Activated CD4-positive, CD25-positive, alpha-beta regulatory T cell (primary cell): ENCODE results near the gene JMJD8.

ENCODE experiments used
- DNase-seq, 4 experiments: peaks; one replicate each; lab custom pipeline; 2025; lab: John Stamatoyannopoulos, UW

The JMJD8 gene

DNA sequence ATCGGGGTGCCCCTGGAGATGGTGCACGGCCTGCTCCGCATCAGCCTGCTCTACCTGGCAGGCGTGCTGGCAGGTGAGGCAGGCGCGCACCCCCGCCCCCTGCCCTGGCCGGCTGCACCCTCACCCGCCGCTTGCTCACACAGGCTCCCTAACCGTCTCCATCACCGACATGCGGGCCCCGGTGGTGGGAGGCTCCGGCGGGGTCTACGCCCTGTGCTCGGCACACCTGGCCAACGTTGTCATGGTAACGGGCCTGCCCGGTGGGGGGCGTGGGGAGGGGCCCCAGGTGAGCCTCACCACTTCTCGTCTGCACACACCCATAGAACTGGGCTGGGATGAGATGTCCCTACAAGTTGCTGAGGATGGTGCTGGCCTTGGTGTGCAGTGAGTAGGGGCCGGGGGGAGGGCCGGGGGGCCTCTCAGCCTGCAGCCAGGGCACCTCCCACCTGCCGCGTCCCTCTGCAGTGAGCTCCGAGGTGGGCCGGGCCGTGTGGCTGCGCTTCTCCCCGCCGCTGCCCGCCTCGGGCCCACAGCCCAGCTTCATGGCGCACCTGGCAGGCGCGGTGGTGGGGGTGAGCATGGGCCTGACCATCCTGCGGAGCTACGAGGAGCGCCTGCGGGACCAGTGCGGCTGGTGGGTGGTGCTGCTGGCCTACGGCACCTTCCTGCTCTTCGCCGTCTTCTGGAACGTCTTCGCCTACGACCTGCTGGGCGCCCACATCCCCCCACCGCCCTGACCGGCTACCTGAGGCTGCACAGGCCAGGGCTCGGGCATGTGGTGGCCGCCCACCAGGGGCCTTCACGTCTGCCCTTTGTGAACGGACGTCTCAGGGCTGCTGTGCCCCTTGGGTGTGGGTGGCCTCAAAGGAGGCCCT lies 6.6 kb downstream of the JMJD8 start:
- DNase-seq: no peak

GRCh38 chr16:676913-677312 lies 7.2 kb downstream of the JMJD8 start:
- no peak for DNase-seq

GRCh38 chr16:676565-676902 lies 7.6 kb downstream of the JMJD8 start:
- DNase-seq: no peak

GRCh38 chr16:675884-676564 lies 8.1 kb downstream of the JMJD8 start:
- DNase-seq: no peak

- no peak for DNase-seq
These were observed 8.9 kb downstream of the JMJD8 start, which contains the start of gene RHBDL1 for GRCh38 chr16:674968-675883. RHBDL1 (plus strand) TSS chr16:675671; CDS start chr16:675791, 120 bp downstream.

DNA sequence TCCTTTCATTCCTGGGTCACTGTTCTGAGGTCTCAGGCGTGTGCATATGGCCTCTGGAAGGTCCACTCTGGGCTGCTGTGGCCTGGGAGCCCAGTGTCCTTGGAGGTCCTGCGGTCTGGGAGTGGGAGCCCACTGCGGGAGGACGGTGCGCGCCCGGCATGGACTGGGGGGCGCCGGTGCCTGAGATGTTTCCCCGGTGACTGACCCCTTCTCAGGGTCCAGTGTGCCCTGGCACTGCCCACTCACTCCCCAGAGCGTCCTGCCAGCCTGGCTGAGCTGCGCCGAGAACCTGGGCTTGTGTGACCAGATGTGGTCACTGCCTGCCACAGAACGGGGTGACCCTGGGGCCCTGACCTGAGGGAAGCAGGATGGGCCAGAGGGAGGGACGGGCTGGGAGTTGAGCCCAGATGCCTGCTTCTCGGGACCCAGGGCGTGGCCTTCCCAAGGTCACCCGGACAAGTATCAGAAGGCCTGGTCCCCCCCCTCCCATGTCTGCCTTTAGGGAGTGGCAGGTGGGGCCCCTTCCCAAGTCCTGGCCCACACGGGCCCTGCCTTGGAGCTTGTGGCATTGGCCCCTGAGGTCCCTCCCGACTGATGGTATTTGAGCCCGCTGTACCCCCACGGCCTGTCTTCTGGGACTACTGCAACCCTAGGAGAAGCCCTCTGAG lies 9.8 kb downstream of the JMJD8 start:
- no peak for DNase-seq

DNA sequence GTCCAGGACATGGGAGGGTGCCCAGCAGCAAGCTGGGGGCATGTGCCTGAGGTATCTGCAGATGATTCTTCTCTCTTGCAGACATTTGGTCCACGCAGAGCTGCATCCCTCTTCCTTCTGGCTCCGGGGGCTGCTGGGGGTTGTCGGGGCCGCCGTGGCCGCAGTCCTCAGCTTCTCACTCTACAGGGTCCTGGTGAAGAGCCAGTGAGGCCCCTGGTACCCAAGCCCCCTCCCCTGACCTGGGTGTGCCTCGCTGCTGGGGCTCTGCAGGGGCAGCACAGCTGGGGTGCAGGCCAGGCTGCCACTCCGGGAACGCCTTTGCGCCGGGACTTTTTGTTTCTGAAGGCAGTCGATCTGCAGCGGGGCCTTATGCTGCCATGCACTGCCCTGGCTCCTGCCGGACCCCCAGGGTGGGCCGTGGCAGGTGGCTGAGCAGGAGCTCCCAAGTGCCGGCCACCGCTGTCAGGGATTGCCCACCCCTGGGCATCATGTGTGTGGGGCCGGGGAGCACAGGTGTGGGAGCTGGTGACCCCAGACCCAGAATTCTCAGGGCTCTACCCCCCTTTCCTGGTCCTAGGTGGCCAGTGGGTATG lies 10.6 kb downstream of the JMJD8 start:
- DNase-seq: no peak

DNA sequence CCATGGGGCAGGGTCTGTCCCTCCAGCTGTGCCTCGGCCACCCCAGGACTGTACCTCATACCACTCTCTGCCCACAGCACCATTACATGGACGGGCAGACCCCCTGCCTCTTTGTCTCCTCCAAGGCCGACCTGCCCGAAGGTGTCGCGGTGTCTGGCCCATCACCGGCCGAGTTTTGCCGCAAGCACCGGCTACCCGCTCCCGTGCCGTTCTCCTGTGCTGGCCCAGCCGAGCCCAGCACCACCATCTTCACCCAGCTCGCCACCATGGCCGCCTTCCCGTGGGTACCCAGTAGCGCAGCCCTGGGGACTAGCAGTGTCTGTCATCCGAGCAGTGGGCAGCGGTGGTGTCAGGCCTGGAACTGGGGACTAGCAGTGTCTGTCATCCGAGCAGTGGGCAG lies 11.3 kb downstream of the JMJD8 start:
- DNase-seq: no peak

DNA sequence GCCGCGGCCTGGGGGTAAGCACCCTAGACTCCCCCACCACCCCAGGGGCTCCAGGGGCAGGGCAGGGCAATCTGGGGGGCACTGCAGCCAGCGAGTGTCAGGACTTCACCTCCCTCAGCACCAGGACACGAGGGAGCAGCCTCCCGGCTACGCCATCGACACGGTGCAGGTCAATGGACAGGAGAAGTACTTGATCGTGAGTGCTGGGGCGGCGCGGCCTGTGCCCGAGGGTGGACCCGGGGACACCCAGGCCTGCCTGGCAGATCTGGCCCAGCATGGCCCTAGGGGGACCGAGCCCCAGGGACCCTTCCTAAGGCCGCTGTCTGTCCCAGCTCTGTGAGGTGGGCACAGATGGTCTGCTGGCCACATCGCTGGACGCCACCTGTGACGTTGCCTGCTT lies 11.8 kb downstream of the JMJD8 start:
- no peak for DNase-seq

DNA sequence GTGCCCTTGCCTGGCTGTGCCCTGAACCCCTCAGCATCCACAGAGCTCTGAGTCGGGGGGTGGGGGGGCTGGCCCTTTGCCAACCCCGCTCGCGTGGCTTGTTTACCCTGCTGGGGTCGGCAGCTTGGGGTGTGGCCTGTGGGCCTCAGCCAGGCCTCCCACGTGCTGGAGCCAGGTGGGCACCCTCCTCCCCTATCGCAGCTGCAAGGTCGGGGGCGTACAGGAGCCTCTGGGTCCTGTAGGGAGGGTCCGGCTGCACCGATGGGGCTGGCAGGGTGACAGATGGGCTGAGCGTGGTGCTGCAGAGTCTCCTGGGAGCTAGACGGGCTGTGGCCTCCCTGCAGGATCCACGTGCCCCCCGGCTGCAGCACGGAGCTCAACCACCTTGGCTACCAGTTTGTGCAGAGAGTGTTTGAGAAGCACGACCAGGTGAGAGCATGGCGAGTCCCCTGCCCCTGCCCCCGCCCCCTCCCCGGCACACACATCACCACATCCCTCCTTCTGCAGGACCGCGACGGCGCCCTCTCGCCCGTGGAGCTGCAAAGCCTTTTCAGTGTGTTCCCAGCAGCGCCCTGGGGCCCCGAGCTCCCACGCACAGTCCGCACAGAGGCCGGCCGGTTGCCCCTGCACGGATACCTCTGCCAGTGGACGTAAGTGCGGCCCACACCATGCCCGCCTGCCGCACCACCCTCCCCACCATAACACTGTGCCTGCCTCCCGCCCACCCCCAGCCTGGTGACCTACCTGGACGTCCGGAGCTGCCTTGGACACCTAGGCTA lies 12.6 kb downstream of the JMJD8 start:
- no peak for DNase-seq

DNA sequence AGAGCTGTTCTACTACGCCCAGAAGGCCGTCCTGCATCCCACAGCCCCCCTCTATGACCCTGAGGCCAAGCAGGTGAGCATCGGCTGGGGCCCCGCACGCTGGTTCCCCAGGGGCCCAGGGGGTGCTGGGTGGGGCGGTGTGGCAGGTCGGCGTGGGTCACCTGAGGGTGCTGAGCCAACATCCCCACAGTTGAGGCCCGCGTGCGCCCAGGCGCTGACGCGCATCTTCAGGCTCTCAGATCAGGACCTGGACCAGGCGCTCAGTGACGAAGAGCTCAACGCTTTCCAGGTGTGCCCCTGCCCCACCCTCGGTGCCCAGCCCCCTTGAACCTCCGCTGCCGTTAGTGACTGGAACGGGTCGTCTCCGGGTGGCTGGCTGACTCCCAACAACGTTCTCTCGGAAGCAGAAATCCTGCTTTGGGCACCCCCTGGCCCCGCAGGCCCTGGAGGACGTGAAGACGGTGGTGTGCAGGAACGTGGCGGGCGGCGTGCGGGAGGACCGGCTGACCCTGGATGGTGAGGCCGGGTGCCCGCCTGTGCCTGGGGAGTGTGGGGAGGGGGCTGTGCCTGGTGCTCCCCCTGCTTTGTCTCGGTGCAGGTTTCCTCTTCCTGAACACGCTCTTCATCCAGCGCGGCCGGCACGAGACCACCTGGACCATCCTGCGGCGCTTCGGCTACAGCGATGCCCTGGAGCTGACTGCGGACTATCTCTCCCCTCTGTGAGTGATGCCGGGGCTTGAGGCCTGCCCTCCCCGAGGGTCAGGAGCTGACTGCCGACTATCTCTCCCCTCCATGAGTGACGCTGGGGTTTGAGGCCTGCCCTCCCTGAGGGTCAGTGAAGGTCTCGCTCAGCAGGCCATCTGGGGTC lies 13.4 kb downstream of the JMJD8 start:
- no peak for DNase-seq

DNA sequence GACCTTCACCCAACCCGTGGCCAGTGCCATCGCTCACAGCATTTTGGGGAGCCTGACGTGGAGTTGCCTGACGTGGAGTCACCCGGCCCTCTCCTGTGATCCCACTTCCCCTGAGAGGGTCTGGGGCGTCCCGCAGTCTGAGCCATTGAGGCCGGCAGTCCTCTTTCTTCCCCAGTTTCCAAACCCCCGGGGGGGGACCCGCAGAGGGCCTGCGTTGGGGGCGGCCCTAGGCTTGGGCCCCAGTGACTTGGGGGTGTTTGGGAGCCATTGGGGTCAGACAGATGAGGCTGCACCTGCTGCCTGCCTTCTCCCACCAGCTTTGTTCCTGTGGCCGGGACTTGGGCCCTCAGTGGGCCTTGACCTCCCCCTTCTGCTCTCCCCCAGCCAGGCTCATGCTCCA lies 14.5 kb downstream of the JMJD8 start:
- DNase-seq: no peak

GRCh38 chr16:668519-669171 lies 15.5 kb downstream of the JMJD8 start:
- DNase-seq: no peak

- DNase-seq: peak; percentile 83 to 93 (median 90)
These were observed 16.2 kb downstream of the JMJD8 start, which contains the start of gene RHOT2 for GRCh38 chr16:667780-668518. RHOT2 (plus strand) TSS chr16:668132; CDS start chr16:668200, 68 bp downstream.

GRCh38 chr16:667113-667779 lies 16.9 kb downstream of the JMJD8 start:
- no peak for DNase-seq

DNA sequence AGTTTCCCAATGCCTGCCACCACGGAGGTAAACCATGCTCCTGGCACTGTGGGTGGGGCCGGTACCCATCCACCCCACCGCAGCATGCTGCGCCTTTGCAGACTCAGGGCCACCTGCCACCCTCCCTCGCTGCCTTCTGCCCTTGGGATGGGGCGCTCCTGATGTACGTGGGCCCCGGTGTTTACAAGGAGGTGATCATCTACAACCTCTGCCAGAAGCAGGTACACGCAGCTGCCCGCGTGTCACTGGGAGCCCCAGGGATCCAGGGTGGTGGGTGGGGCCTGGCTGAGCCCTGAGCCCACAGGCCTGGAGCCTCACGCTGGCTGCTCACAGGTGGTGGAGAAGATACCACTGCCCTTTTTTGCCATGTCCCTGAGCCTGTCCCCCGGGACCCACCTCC lies 17.6 kb downstream of the JMJD8 start:
- DNase-seq: no peak

DNA sequence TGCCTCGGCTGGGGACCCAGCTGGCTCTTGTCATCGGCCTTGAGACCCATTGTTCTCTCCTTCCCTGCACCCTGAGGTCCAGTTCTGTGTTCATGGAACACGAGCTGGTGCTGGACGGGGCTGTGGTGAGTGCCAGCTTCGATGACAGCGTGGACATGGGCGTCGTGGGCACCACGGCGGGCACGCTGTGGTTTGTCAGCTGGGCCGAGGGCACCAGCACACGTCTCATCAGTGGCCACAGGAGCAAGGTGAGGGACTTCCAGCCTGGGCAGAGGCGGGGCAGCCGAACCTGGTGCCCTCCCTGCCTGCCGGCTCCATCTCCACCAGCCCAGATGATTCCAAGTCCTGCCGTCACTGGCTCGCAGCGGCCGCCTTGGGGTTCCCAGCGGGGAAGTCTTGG lies 21.5 kb downstream of the JMJD8 start:
- DNase-seq: no peak

GRCh38 chr16:662095-662494 lies 22.0 kb downstream of the JMJD8 start:
- DNase-seq: no peak
